GM21786 (cell line): ENCODE data around the gene SH3GL1.
A peak's percentile ranks its signal among the peaks of the same experiment; 100 is the strongest.
"Not testable (repeated sequence)": the region's sequence is repeated elsewhere in the genome, so short reads cannot be mapped to it uniquely, and the experiment has no call there.

ENCODE experiments used
- ATAC-seq: cut with Tn5 transposase; IDR thresholded peaks from one replicate; pipeline ENCODE4 v1.9.1; 2021; ENCODE audit not compliant: unreplicated experiment

The SH3GL1 gene

GRCh38 chr19:4345342-4346019 is 54.9 kb downstream of the SH3GL1 start:
- no peak for ATAC-seq

- peak; percentile 36 for ATAC-seq
Measured at GRCh38 chr19:4343370-4344307, 56.7 kb downstream of the SH3GL1 start, which contains the start of gene MPND. Gene MPND, plus strand, starts transcription at chr19:4343562. Its CDS starts 32 bp downstream, at chr19:4343594.

- peak; percentile 86 for ATAC-seq
Measured at GRCh38 chr19:4342615-4343369, 57.6 kb downstream of the SH3GL1 start.

- no peak for ATAC-seq
Measured at GRCh38 chr19:4342314-4342614, 58.1 kb downstream of the SH3GL1 start.

GRCh38 chr19:4338441-4339355 is 61.6 kb downstream of the SH3GL1 start, which contains the start of gene STAP2:
Gene STAP2, minus strand, starts transcription at chr19:4338827. Its CDS starts 74 bp downstream, at chr19:4338753.
- no peak for ATAC-seq

- ATAC-seq = no peak
Measured at GRCh38 chr19:4337906-4338440, 62.4 kb downstream of the SH3GL1 start.

GRCh38 chr19:4334929-4335570 is 65.3 kb downstream of the SH3GL1 start:
- no peak for ATAC-seq

- no peak for ATAC-seq
Measured at GRCh38 chr19:4329858-4330257, 70.5 kb downstream of the SH3GL1 start.

GRCh38 chr19:4328991-4329681 is 71.2 kb downstream of the SH3GL1 start:
- ATAC-seq = not testable (repeated sequence)

GRCh38 chr19:4328243-4328990 is 71.9 kb downstream of the SH3GL1 start:
- ATAC-seq = peak; percentile 74

GRCh38 chr19:4327877-4328242 is 72.5 kb downstream of the SH3GL1 start:
- ATAC-seq = no peak

GRCh38 chr19:4327252-4327876 is 73.0 kb downstream of the SH3GL1 start:
- no peak for ATAC-seq

GRCh38 chr19:4326837-4327251 is 73.5 kb downstream of the SH3GL1 start:
- ATAC-seq = no peak

- no peak for ATAC-seq
Measured at GRCh38 chr19:4326215-4326836, 74.0 kb downstream of the SH3GL1 start.

GRCh38 chr19:4324228-4324627 is 76.1 kb downstream of the SH3GL1 start:
- no peak for ATAC-seq

GRCh38 chr19:4323692-4324091 is 76.7 kb downstream of the SH3GL1 start:
- ATAC-seq = no peak

- no peak for ATAC-seq
Measured at GRCh38 chr19:4322942-4323665, 77.2 kb downstream of the SH3GL1 start.
